Body of pancreas (tissue), 4 donors: ENCODE results near the gene FAAH2. TPM values are rescaled to one million over a fixed set of nuclear protein-coding genes. Genes with fewer than 3 reads are reported as not detected.
"Not testable (repeated sequence)": the region's sequence is repeated elsewhere in the genome, so short reads cannot be mapped to it uniquely, and the experiment has no call there.

ENCODE experiments used
- ATAC-seq: fragments of 150-250 bp; one replicate; pipeline ENCODE4 v1.9.1; 2016
- DNase-seq, 4 donors: peaks; one replicate each; pipeline ENCODE4 v3.0.0-alpha.2; 2019
- H3K27ac ChIP-seq, 4 donors: fragments of 200-600 bp; sonication (generic); 1 replicate in 3 of 4; 2 replicates in 1 of 4; pipeline versions ENCODE4 v1.5.1 to v1.6.1; 2016 to 2019; ENCODE audit warnings: mild to moderate bottlenecking in 1 of 4, mixed read lengths in 1 of 4, moderate library complexity in 1 of 4
- H3K27me3 ChIP-seq, 2 donors: fragments of 200-600 bp; sonication (generic); one replicate each; pipeline ENCODE4 v1.6.0; 2016; ENCODE audit warnings: mild to moderate bottlenecking in 1 of 2
- H3K36me3 ChIP-seq, 2 donors: fragments of 200-600 bp; sonication (generic); replicated peaks in 1 of 2; 2 replicates each; pipeline ENCODE4 v1.5.1; 2016; ENCODE audit warnings: low read depth in 2 of 2; ENCODE audit not compliant: insufficient read depth in 1 of 2
- H3K4me1 ChIP-seq: fragments of 200-600 bp; sonication (generic); one replicate; pipeline ENCODE4 v1.6.0; 2016
- H3K4me3 ChIP-seq, 2 donors: fragments of 200-600 bp; sonication (generic); 1 replicate in 1 of 2; 2 replicates in 1 of 2; pipeline ENCODE4 v1.5.1; 2016 to 2019
- H3K9me3 ChIP-seq, 3 donors: fragments of 200-600 bp; sonication (generic); 1 replicate in 2 of 3; 2 replicates in 1 of 3; pipeline ENCODE4 v1.5.1; 2016
- POLR2A ChIP-seq, 3 donors: fragments of 450-650 bp; IDR thresholded peaks; one replicate each; pipeline ENCODE4 v1.6.1; 2016; ENCODE audit warnings: antibody characterized with exemption in 3 of 3, mild to moderate bottlenecking in 2 of 3
- WGBS, 2 donors: methylation state at CpG; one replicate each; pipeline ENCODE4 v1.1.5; 2017; 5-methylcytosine and 5-hydroxymethylcytosine counted together
- intact Hi-C: fragments of 100-400 bp; cut with DNase I; formaldehyde crosslinking; loops from one replicate; pipeline ENCODE4 v1.15.1; 2023
- total RNA-seq, 2 donors: library from RNA; depleted of rRNA; stranded (reverse); fragments of >200 nt; gene quantifications; one replicate each; pipeline ENCODE4 v1.1.0, GENCODE V29; 2016
- TF ChIP-seq, protein P1 (sequence below), 7 experiments: fragments of 450-650 bp in 4 of 7; fragments of 200-600 bp in 3 of 7; sonication (generic) in 3 of 7; IDR thresholded peaks; one replicate each; pipeline ENCODE4 v1.5.1; 2016 to 2019; ENCODE audit warnings: antibody characterized with exemption in 7 of 7

FAAH2 gene
- total RNA-seq, 2 donors from 2014 or later: 7.3 to 12.7 TPM

- H3K36me3 ChIP-seq: peaks cover 0 to 4% of the 10 kb centered on the region in 2 donors
- ATAC-seq: no peak
- 84 to 92% methylated on average over 2 of the region's 2 CpGs for WGBS, 2 donors
Observed at GRCh38 chrX:57313583-57314215, 27.2 kb downstream of the FAAH2 start.

GRCh38 chrX:57329008-57329407 lies 42.5 kb downstream of the FAAH2 start:
- TF ChIP-seq, protein P1, sequence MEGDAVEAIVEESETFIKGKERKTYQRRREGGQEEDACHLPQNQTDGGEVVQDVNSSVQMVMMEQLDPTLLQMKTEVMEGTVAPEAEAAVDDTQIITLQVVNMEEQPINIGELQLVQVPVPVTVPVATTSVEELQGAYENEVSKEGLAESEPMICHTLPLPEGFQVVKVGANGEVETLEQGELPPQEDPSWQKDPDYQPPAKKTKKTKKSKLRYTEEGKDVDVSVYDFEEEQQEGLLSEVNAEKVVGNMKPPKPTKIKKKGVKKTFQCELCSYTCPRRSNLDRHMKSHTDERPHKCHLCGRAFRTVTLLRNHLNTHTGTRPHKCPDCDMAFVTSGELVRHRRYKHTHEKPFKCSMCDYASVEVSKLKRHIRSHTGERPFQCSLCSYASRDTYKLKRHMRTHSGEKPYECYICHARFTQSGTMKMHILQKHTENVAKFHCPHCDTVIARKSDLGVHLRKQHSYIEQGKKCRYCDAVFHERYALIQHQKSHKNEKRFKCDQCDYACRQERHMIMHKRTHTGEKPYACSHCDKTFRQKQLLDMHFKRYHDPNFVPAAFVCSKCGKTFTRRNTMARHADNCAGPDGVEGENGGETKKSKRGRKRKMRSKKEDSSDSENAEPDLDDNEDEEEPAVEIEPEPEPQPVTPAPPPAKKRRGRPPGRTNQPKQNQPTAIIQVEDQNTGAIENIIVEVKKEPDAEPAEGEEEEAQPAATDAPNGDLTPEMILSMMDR (IDR thresholded peaks at IDR 0.05): no peak
- no peak for TF ChIP-seq POLR2A (IDR thresholded peaks at IDR 0.05)
- no peaks in the 10 kb centered on the region for H3K4me1 ChIP-seq
- H3K36me3 ChIP-seq: no peaks in the 10 kb centered on the region
- no peaks in the 10 kb centered on the region for H3K27me3 ChIP-seq
- H3K4me3 ChIP-seq: no peak overlapping the region
- ATAC-seq (no peak), DNase-seq (no peak)
- H3K27ac ChIP-seq: no peak overlapping the region
- no peaks in the 10 kb centered on the region for H3K9me3 ChIP-seq
- intact Hi-C loops: no loop called here

More at GRCh38 chrX:57313583-57314215, 27.2 kb downstream of the FAAH2 start:
- H3K4me3 ChIP-seq: no peak overlapping the region
- no peak overlapping the region for H3K27ac ChIP-seq
- DNase-seq: no peak
- H3K9me3 ChIP-seq: no peaks in the 10 kb centered on the region
- H3K4me1 ChIP-seq: no peaks in the 10 kb centered on the region
- intact Hi-C loops: no loop called here
- TF ChIP-seq, protein P1 (IDR thresholded peaks at IDR 0.05): no peak
- no peak for TF ChIP-seq POLR2A (IDR thresholded peaks at IDR 0.05)
- H3K27me3 ChIP-seq: no peaks in the 10 kb centered on the region

DNA sequence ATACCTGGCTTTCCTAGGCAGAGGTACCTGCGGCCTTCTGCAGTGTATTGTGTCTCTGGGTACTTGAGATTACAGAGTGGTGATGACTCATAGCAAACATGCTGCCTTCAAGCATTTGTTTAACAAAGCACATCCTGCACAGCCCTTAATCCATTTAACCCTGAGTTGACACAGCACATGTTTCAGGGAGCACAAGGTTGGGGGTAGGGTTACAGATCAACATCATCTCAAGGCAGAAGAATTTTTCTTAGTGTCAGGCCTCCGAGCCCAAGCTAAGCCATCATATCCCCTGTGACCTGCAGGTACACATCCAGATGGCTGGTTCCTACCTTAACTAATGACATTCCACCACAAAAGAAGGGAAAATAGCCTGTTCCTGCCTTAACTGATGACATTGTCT lies 49.3 kb downstream of the FAAH2 start:
- not testable (repeated sequence) for H3K4me3 ChIP-seq

GRCh38 chrX:57353472-57354132 lies 67.1 kb downstream of the FAAH2 start:
- Histone ChIP-seq H3K27ac (no peak overlapping the region), H3K9me3 (no peaks in the 10 kb centered on the region), H3K27me3 (no peaks in the 10 kb centered on the region), H3K4me3 (no peak overlapping the region), H3K36me3 (no peaks in the 10 kb centered on the region), H3K4me1 (no peaks in the 10 kb centered on the region)
- TF ChIP-seq, protein P1 (IDR thresholded peaks at IDR 0.05): no peak
- TF ChIP-seq POLR2A (IDR thresholded peaks at IDR 0.05): no peak
- no peak for ATAC-seq
- WGBS, 2 donors: 53 to 61% methylated on average over 2 of the region's 2 CpGs
- DNase-seq: no peak
- intact Hi-C loops: no loop called here

More for the DNA sequence above, 49.3 kb downstream of the FAAH2 start:
- ATAC-seq, DNase-seq, H3K27ac ChIP-seq, H3K4me1 ChIP-seq, intact Hi-C loops, H3K36me3 ChIP-seq, H3K9me3 ChIP-seq, H3K27me3 ChIP-seq: not testable (repeated sequence)
- 75 to 100% methylated on average over 1 to 2 of the region's 2 CpGs for WGBS, 2 donors

DNA sequence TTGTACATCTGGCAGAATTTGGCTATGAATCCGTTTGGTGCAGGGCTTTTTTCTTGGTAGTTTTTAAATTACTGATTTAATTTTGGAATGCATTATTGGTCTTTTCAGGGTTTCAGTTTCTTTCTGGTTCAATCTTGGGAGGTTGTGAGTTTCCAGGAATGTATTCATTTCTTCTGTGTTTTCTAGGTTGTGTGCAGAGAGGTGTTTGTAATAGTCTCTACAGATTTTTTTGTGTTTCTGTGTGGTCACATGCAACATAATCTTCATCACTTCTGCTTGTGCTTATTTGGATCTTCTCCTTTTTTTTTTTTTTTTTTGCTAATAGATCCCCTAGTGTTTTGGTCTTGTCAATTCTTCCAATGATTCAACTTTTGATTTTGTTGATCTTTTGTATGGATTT lies 77.6 kb downstream of the FAAH2 start:
- Histone ChIP-seq H3K27ac (no peak overlapping the region), H3K9me3 (no peaks in the 10 kb centered on the region), H3K4me1 (no peaks in the 10 kb centered on the region), H3K27me3 (no peaks in the 10 kb centered on the region), H3K4me3 (no peak overlapping the region), H3K36me3 (no peaks in the 10 kb centered on the region)
- WGBS, 2 donors: 77 to 100% methylated on average over 1 of the region's 1 CpG
- intact Hi-C loops: no loop called here
- TF ChIP-seq POLR2A (IDR thresholded peaks at IDR 0.05): no peak
- TF ChIP-seq, protein P1 (IDR thresholded peaks at IDR 0.05): no peak
- DNase-seq (no peak), ATAC-seq (no peak)
